RWPE2 (cell line): ENCODE data around the gene TCN1.

ENCODE experiments used
- ATAC-seq: fragments of 200-7000 bp; cut with Tn5 transposase; 3 replicates; pipeline ENCODE4 v1.9.1; 2021; ENCODE audit warnings: low read depth
- DNase-seq: peaks from one replicate; pipeline ENCODE4 v3.0.0-alpha.2; 2020; ENCODE audit warnings: low spot score
- H3K27ac ChIP-seq: fragments of 450-650 bp; 2 replicates; pipeline ENCODE4 v1.5.1; 2017; ENCODE audit warnings: mild to moderate bottlenecking; ENCODE audit not compliant: poor library complexity, severe bottlenecking
- H3K27me3 ChIP-seq: fragments of 250-450 bp; sonication (Bioruptor Pico); 2 replicates; pipeline ENCODE4 v1.5.1; 2021; ENCODE audit warnings: mild to moderate bottlenecking, moderate library complexity; ENCODE audit not compliant: insufficient read depth, poor library complexity, severe bottlenecking
- H3K36me3 ChIP-seq: fragments of 250-450 bp; sonication (Bioruptor Pico); 2 replicates; pipeline ENCODE4 v1.5.1; 2020; ENCODE audit warnings: low read depth, mild to moderate bottlenecking, moderate library complexity
- H3K4me1 ChIP-seq: fragments of 250-450 bp; sonication (Bioruptor Pico); 2 replicates; pipeline ENCODE4 v1.5.1; 2021; ENCODE audit warnings: mild to moderate bottlenecking, moderate library complexity; ENCODE audit not compliant: insufficient read depth, poor library complexity, severe bottlenecking
- H3K4me3 ChIP-seq: fragments of 250-450 bp; sonication (Bioruptor Pico); 2 replicates; pipeline ENCODE4 v1.5.1; 2021; ENCODE audit warnings: mild to moderate bottlenecking, moderate library complexity; ENCODE audit not compliant: severe bottlenecking
- H3K9me3 ChIP-seq: fragments of 250-450 bp; sonication (Bioruptor Pico); 2 replicates; pipeline ENCODE4 v1.5.1; 2021; ENCODE audit warnings: mild to moderate bottlenecking, moderate library complexity; ENCODE audit not compliant: severe bottlenecking
- TF ChIP-seq, protein P1 (sequence below): fragments of 450-650 bp; IDR thresholded peaks from one replicate; pipeline ENCODE4 v1.5.1; 2017; ENCODE audit warnings: mild to moderate bottlenecking, moderate library complexity; ENCODE audit not compliant: poor library complexity, severe bottlenecking

TCN1 gene

DNA sequence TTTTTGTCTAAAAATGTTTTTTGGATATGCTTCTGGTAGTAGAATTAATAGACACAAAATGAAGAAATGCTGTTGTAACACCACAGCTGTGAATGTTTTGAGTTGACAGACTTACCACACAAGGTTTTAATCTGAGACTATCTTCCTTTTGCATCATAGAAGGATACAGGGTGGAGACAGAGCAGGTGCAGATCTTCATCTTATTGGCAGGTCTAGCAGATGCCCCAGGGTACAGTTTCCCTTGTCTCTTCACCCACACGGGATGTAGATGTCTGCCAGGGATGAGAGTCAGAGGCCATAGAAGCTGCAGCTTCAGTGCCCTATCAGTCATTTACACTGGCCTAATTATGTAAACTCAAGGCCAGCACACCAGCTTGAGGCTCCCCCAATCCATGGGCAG lies 13.3 kb upstream of the TCN1 start:
- no peak for DNase-seq
- no peak overlapping the region for H3K27ac ChIP-seq
- H3K36me3 ChIP-seq: no peaks in the 10 kb centered on the region
- H3K9me3 ChIP-seq: no peaks in the 10 kb centered on the region
- ATAC-seq: no peak
- no peaks in the 10 kb centered on the region for H3K27me3 ChIP-seq
- TF ChIP-seq, protein P1, sequence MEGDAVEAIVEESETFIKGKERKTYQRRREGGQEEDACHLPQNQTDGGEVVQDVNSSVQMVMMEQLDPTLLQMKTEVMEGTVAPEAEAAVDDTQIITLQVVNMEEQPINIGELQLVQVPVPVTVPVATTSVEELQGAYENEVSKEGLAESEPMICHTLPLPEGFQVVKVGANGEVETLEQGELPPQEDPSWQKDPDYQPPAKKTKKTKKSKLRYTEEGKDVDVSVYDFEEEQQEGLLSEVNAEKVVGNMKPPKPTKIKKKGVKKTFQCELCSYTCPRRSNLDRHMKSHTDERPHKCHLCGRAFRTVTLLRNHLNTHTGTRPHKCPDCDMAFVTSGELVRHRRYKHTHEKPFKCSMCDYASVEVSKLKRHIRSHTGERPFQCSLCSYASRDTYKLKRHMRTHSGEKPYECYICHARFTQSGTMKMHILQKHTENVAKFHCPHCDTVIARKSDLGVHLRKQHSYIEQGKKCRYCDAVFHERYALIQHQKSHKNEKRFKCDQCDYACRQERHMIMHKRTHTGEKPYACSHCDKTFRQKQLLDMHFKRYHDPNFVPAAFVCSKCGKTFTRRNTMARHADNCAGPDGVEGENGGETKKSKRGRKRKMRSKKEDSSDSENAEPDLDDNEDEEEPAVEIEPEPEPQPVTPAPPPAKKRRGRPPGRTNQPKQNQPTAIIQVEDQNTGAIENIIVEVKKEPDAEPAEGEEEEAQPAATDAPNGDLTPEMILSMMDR: no peak
- H3K4me1 ChIP-seq: no peaks in the 10 kb centered on the region
- H3K4me3 ChIP-seq: no peak overlapping the region

DNA sequence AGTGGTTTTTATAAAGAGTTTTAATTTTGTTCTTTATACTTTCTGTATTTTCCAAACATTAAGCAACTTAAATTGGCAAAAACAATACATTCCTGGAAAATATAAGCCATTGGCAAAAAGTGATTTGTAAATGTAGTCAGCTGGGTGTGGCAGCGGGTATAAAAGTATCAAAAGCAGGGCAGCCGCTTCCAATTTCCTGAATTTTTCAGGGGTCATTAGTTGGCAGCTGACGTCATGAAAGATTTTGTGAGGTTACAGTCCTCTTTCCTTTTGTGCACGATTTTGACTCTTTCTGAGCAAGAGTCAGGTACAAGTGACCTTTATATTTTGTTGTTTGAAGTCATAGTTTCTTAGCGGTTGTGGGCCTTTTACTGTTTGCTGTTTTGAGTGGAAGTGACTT lies 12.3 kb upstream of the TCN1 start, which contains the start of gene OOSP3:
Gene OOSP3 (plus strand): TSS at position 208 of the 400 bp plus-strand sequence. CDS start 27 bp downstream, at position 235.
- DNase-seq (no peak), ATAC-seq (no peak)
- Histone ChIP-seq H3K27me3 (no peaks in the 10 kb centered on the region), H3K27ac (no peak within 1 kb of the TSS), H3K9me3 (no peaks in the 10 kb centered on the region), H3K36me3 (no peaks in the 10 kb centered on the region), H3K4me1 (no peaks in the 10 kb centered on the region), H3K4me3 (no peak within 1 kb of the TSS)
- TF ChIP-seq, protein P1: no peak

DNA sequence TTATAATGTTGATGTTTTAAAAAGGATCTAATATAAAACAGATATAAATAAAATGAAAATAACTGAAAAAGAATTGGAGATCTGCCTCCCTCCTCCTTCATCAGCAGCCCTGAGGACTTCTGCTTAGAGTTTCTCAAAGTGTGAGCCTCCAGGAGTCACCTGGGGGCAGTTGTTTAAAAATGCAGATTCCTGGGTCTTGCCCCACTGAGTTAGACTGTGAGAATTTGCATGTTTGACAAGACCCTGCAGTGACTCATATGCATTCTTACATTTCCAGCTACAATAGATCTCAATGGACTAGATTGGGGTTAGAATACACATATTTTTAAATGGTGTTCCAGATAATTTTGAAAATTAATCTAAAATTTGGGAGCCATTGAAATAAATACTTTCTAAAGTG lies 11.5 kb upstream of the TCN1 start:
- DNase-seq: no peak
- H3K9me3 ChIP-seq: no peaks in the 10 kb centered on the region
- H3K36me3 ChIP-seq: no peaks in the 10 kb centered on the region
- H3K27me3 ChIP-seq: no peaks in the 10 kb centered on the region
- H3K4me1 ChIP-seq: no peaks in the 10 kb centered on the region
- H3K27ac ChIP-seq: no peak overlapping the region
- H3K4me3 ChIP-seq: no peak overlapping the region
- TF ChIP-seq, protein P1: no peak
- no peak for ATAC-seq

DNA sequence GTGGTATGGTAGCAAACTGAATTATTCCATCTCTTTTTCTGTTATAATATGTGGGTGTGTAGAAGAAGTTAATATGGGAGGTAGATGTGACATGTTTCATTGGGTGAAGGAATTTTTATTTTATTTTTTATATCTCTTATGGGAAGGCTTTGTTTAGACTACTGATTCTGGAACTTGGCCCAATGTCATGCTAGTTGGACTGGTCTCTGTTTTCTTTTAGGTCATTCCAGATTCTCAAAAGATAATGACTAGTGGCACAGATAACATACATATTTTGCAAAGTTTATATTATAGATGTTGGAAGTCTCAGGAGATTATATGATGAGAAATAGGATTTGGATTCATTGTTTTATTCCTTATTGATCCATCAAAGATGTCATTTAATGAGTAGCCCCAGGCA lies 11.0 kb upstream of the TCN1 start:
- DNase-seq (no peak), ATAC-seq (no peak)
- TF ChIP-seq, protein P1: no peak
- Histone ChIP-seq H3K27me3 (no peaks in the 10 kb centered on the region), H3K4me3 (no peak overlapping the region), H3K4me1 (no peaks in the 10 kb centered on the region), H3K36me3 (no peaks in the 10 kb centered on the region), H3K9me3 (no peaks in the 10 kb centered on the region), H3K27ac (no peak overlapping the region)

DNA sequence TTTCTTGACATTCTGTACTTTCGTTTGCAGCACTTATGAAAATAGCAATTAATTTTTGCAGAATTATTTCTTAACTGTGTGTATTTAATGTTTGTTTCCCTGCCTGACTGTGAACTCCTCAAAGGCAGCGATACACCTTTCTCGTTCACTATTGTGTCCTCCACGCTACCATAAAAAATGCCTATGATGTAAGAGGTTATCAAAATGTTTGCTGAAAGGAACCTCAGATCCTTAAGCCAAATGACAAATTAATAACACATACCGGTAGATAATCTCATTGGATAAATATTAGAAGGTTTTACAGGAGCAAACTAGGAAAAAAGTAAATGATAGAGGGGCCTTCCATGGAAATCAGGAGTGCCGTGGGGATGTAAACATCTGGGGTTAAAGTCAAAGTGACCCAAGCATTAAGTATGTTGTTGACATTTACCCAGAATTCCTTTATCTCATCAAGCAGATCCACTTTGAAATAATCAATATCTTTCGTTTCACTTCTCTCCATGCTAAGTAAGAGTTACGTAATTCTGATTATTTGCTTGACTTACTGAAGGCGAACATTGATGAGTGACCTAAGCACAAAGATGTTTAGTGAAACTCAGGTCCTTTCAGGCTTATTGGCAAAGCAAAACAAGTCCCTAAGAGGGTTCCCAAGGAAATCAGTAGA lies 9.7 kb upstream of the TCN1 start:
- no peak overlapping the region for H3K27ac ChIP-seq
- no peak overlapping the region for H3K4me3 ChIP-seq
- ATAC-seq: no peak
- no peaks in the 10 kb centered on the region for H3K27me3 ChIP-seq
- H3K9me3 ChIP-seq: no peaks in the 10 kb centered on the region
- H3K4me1 ChIP-seq: no peaks in the 10 kb centered on the region
- TF ChIP-seq, protein P1: no peak
- DNase-seq: no peak
- no peaks in the 10 kb centered on the region for H3K36me3 ChIP-seq
